IMR-90 (cell line): ENCODE data around the gene PUDP. TPM values are rescaled to one million over a fixed set of nuclear protein-coding genes. Genes with fewer than 3 reads are reported as not detected.
"Not testable (repeated sequence)": the region's sequence is repeated elsewhere in the genome, so short reads cannot be mapped to it uniquely, and the experiment has no call there.

ENCODE experiments used
- ATAC-seq: fragments of 200-7000 bp; cut with Tn5 transposase; 2 replicates; pipeline ENCODE4 v1.9.1; 2020; ENCODE audit warnings: low read depth, mild to moderate bottlenecking, moderate library complexity
- BruUV-seq: library from RNA; stranded (reverse); fragments of 400-500 nt; replicated peaks from 2 replicates; lab custom pipeline; 2021; lab: Mats Ljungman, UMichigan
- CTCF ChIA-PET: fragments of 300-600 bp; formaldehyde crosslinking; extraction: SDS; loops from one replicate; lab custom pipeline; 2021; ENCODE audit warnings: antibody characterized with exemption; lab: Yijun Ruan, JAX
- POLR2A ChIA-PET: fragments of 300-600 bp; sonication (Branson Sonifier 250); formaldehyde crosslinking; loops from one replicate; lab custom pipeline; 2022; ENCODE audit warnings: antibody characterized with exemption; ENCODE audit not compliant: unreplicated experiment; lab: Charles Lee
- DNase-seq: peaks from one replicate; pipeline ENCODE4 v3.0.0; 2013
- H2AFZ ChIP-seq: replicated peaks from 2 replicates; pipeline ENCODE3; 2013; ENCODE audit warnings: low read length, mild to moderate bottlenecking; ENCODE audit not compliant: poor library complexity
- H2AK5ac ChIP-seq: 2 replicates; pipeline ENCODE4 v1.6.1; 2013; ENCODE audit warnings: low read depth, low read length, inconsistent platforms
- H2AK9ac ChIP-seq: replicated peaks from 2 replicates; pipeline ENCODE3; 2013; ENCODE audit warnings: mild to moderate bottlenecking, low read depth, low read length, moderate library complexity; ENCODE audit not compliant: poor library complexity
- H2BK120ac ChIP-seq: 2 replicates; pipeline ENCODE4 v1.6.1; 2013; ENCODE audit warnings: low read depth, low read length, inconsistent platforms
- H2BK15ac ChIP-seq: 3 replicates; pipeline ENCODE4 v1.6.1; 2013; ENCODE audit warnings: low read depth, low read length, inconsistent platforms
- H2BK20ac ChIP-seq: 2 replicates; pipeline ENCODE4 v1.6.1; 2013; ENCODE audit warnings: low read depth, mild to moderate bottlenecking, inconsistent platforms, low read length, moderate library complexity
- H2BK5ac ChIP-seq: 2 replicates; pipeline ENCODE4 v1.6.1; 2013; ENCODE audit warnings: mild to moderate bottlenecking, low read depth, low read length, inconsistent platforms; ENCODE audit not compliant: poor library complexity, severe bottlenecking
- H3K14ac ChIP-seq: replicated peaks from 2 replicates; pipeline ENCODE4 v1.6.1; 2013; ENCODE audit warnings: low read depth, low read length, inconsistent platforms
- H3K18ac ChIP-seq: 2 replicates; pipeline ENCODE4 v1.6.1; 2013; ENCODE audit warnings: low read depth, low read length, control low read depth
- H3K23ac ChIP-seq: 2 replicates; pipeline ENCODE4 v1.6.1; 2013; ENCODE audit warnings: low read depth, low read length, inconsistent platforms
- H3K27ac ChIP-seq: 2 replicates; pipeline ENCODE4 v1.5.1; 2013; ENCODE audit warnings: mild to moderate bottlenecking, control low read depth, low read length; ENCODE audit not compliant: insufficient read depth
- H3K27me3 ChIP-seq: 2 replicates; pipeline ENCODE4 v1.6.1; 2013; ENCODE audit warnings: low read length; ENCODE audit not compliant: control insufficient read depth, insufficient read depth
- H3K36me3 ChIP-seq: 2 replicates; pipeline ENCODE4 v1.6.1; 2013; ENCODE audit warnings: low read length, mixed read lengths; ENCODE audit not compliant: control insufficient read depth, insufficient read depth
- H3K4ac ChIP-seq: 2 replicates; pipeline ENCODE4 v1.6.1; 2013; ENCODE audit warnings: low read depth, low read length, inconsistent platforms
- H3K4me1 ChIP-seq: 2 replicates; pipeline ENCODE4 v1.6.1; 2013; ENCODE audit warnings: low read length, mixed read lengths; ENCODE audit not compliant: control insufficient read depth, insufficient read depth
- H3K4me2 ChIP-seq: 2 replicates; pipeline ENCODE4 v1.6.1; 2013; ENCODE audit warnings: low read depth, mild to moderate bottlenecking, control low read depth, low read length, moderate library complexity
- H3K4me3 ChIP-seq: 2 replicates; pipeline ENCODE4 v1.5.1; 2013; ENCODE audit warnings: low read depth, mild to moderate bottlenecking, control low read depth, low read length, moderate library complexity; ENCODE audit not compliant: insufficient read depth
- H3K56ac ChIP-seq: 2 replicates; pipeline ENCODE4 v1.6.1; 2013; ENCODE audit warnings: low read length, inconsistent platforms; ENCODE audit not compliant: insufficient read depth; ENCODE audit errors: extremely low read depth
- H3K79me1 ChIP-seq, 2 experiments: 2 replicates each; pipeline ENCODE4 v1.6.1; 2013; ENCODE audit warnings: low read length in 2 of 2, inconsistent platforms in 1 of 2, low read depth in 1 of 2
- H3K9ac ChIP-seq: 2 replicates; pipeline ENCODE4 v1.6.1; 2013; ENCODE audit warnings: low read depth, low read length, control low read depth
- H3K9me1 ChIP-seq: 2 replicates; pipeline ENCODE4 v1.6.1; 2013; ENCODE audit warnings: low read length, inconsistent platforms; ENCODE audit not compliant: insufficient read depth
- H3K9me3 ChIP-seq: 2 replicates; pipeline ENCODE4 v1.6.1; 2013; ENCODE audit warnings: low read length; ENCODE audit not compliant: control insufficient read depth, insufficient read depth
- H4K20me1 ChIP-seq: 2 replicates; pipeline ENCODE4 v1.6.1; 2013; ENCODE audit warnings: low read length, inconsistent platforms; ENCODE audit not compliant: insufficient read depth
- H4K5ac ChIP-seq: 2 replicates; pipeline ENCODE4 v1.6.1; 2013; ENCODE audit warnings: mild to moderate bottlenecking, low read depth, low read length, control low read depth
- H4K8ac ChIP-seq, 2 experiments: 2 replicates each; pipeline ENCODE4 v1.6.1; 2013; ENCODE audit warnings: low read depth in 2 of 2, low read length in 2 of 2, control low read depth in 1 of 2, inconsistent platforms in 1 of 2
- H4K91ac ChIP-seq: 2 replicates; pipeline ENCODE4 v1.6.1; 2013; ENCODE audit warnings: low read depth, low read length, inconsistent platforms; ENCODE audit not compliant: insufficient read depth
- CEBPB ChIP-seq: IDR thresholded peaks from 2 replicates; pipeline ENCODE4 v1.6.1; 2012; ENCODE audit warnings: low read depth, low read length, improper control_type of control experiment
- FOS ChIP-seq: fragments of 150-350 bp; IDR thresholded peaks from 2 replicates; pipeline ENCODE4 v1.6.1; 2016; ENCODE audit warnings: low read depth, low read length
- SMC3 ChIP-seq: fragments of 150-350 bp; IDR thresholded peaks from 2 replicates; pipeline ENCODE4 v1.6.1; 2016; ENCODE audit warnings: low read depth, mild to moderate bottlenecking, antibody characterized with exemption, low read length, moderate library complexity
- WGBS, 2 experiments: methylation state at CpG; one replicate each; pipeline versions ENCODE4 v1.1.5 to v1.1.7; 2013; ENCODE audit warnings: missing lambda C conversion rate in 2 of 2; ENCODE audit not compliant: insufficient read length in 1 of 2; ENCODE audit errors: extremely low coverage in 2 of 2; 5-methylcytosine and 5-hydroxymethylcytosine counted together
- dilution Hi-C: fragments of 300-500 bp; cut with HindIII; formaldehyde crosslinking; loops from one replicate; pipeline ENCODE4 v1.14.3; 2018; ENCODE audit warnings: low sequenced_read_pairs; ENCODE audit not compliant: unreplicated experiment
- in situ Hi-C: fragments of 300-500 bp; cut with MboI; formaldehyde crosslinking; loops from 3 replicates; pipeline ENCODE4 v1.14.3; 2019; ENCODE audit warnings: low sequenced_read_pairs, inconsistent platforms, mixed read lengths
- intact Hi-C: fragments of 100-400 bp; cut with micrococcal nuclease; formaldehyde crosslinking; loops from 2 replicates; pipeline ENCODE4 v1.10.0; 2022
- polyA plus RNA-seq, 3 experiments: library from polyadenylated mRNA; depleted of rRNA; stranded (reverse); fragments of >200 nt; gene quantifications; 2 replicates each; pipeline ENCODE4 v1.2.3, GENCODE V29; 2012; ENCODE audit warnings: low replicate concordance in 1 of 3
- total RNA-seq: library from RNA; depleted of rRNA; stranded (reverse); fragments of >200 nt; gene quantifications from 2 replicates; pipeline ENCODE4 v1.2.3, GENCODE V29; 2012

The PUDP gene
- total and polyA plus RNA-seq, 2 of the 4 experiments (the other 2 are of a cell fraction), result 22.2 to 28.6 TPM

DNA sequence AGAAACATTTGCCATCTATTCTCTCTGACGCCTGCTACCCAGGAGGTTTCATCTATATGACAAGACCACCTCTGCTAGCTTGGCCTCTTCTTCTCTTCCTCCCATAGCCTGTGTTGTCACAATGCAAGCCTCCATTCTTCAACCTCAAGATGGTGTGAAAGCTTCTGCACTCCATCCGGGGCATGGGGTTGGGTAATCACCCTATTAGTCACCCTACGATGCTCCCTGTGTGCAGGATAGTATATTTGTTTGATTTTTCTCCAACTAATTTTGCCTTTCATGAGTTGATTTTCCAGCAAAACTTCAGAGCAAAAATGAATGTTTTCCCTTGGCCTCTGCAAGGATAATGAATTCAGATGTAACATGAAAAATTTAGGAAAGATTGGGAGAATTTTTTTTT is 128.4 kb downstream of the PUDP start:
- DNase-seq (no peak), ATAC-seq (peak; percentile 62)
- no peak overlapping the region for H3K18ac ChIP-seq
- no peaks in the 10 kb centered on the region for H3K4me1 ChIP-seq
- no peak overlapping the region for H2BK20ac ChIP-seq
- H2BK15ac ChIP-seq, result no peak overlapping the region
- H3K36me3 ChIP-seq, result no peaks in the 10 kb centered on the region
- H4K91ac ChIP-seq, result no peak overlapping the region
- peak; percentile 38; the same call in 1 of the 2 replicates for TF ChIP-seq CEBPB
- TF ChIP-seq SMC3, result no peak
- TF ChIP-seq FOS, result no peak
- dilution Hi-C loops (no loop called here), intact Hi-C loops (no loop called here), in situ Hi-C loops (no loop called here)
- H3K56ac ChIP-seq, result no peak overlapping the region
- no peak overlapping the region for H3K23ac ChIP-seq
- no peak overlapping the region for H2BK5ac ChIP-seq
- H3K4me2 ChIP-seq, result no peak overlapping the region
- no TSS peak for BruUV-seq
- no peak overlapping the region for H3K27ac ChIP-seq
- H3K79me1 ChIP-seq, result no peaks in the 10 kb centered on the region
- H3K4ac ChIP-seq, result no peak overlapping the region
- H2BK120ac ChIP-seq, result no peak overlapping the region
- H3K9me3 ChIP-seq, result no peaks in the 10 kb centered on the region
- ChIA-PET CTCF (no interaction called here), POLR2A (no interaction called here)
- H3K27me3 ChIP-seq, result no peaks in the 10 kb centered on the region
- no peak overlapping the region for H3K9ac ChIP-seq
- no peak overlapping the region for H2AK5ac ChIP-seq
- no CpG with 5 or more reads among the region's 3 CpGs for WGBS, 2 experiments
- H2AK9ac ChIP-seq, result no peak overlapping the region
- H2AFZ ChIP-seq, result no peak overlapping the region
- no peaks in the 10 kb centered on the region for H3K9me1 ChIP-seq
- H4K20me1 ChIP-seq, result no peaks in the 10 kb centered on the region
- H4K8ac ChIP-seq, result no peak overlapping the region
- no peak overlapping the region for H3K14ac ChIP-seq
- H3K4me3 ChIP-seq, result no peak overlapping the region
- no peak overlapping the region for H4K5ac ChIP-seq

DNA sequence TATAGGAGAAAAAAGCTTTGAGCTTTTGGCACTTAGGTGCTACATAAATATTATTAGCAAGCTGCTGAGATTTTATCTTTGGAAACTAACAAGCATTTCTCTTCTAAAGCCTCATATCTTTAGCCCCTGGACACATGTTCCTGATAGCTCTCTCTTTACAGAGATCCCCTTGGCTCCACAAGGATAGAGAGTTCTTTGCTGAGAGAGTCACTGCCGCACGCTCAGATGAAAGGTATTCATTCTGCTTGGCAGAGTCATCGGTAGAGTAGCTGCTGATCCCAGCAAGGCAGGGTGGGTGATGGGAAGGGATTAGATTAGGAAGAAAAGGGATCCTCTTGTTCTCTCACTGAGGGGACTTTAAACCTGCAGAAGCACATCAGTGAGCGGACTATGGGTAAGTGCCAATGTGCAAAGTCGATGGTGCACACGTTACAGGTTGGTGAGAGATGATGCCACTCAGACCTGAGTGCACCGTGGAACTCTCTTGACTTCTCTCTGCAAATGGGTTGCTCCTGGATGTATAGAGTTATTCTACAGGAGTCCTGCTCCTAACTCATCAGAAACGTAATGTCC is 135.6 kb downstream of the PUDP start:
- H3K4ac ChIP-seq, H2AFZ ChIP-seq, H2AK9ac ChIP-seq, H3K56ac ChIP-seq, dilution Hi-C loops, H3K18ac ChIP-seq, H3K4me1 ChIP-seq, POLR2A ChIA-PET, in situ Hi-C loops, H3K9ac ChIP-seq, H3K9me1 ChIP-seq, H3K27ac ChIP-seq, H3K4me3 ChIP-seq, H3K9me3 ChIP-seq, H2BK5ac ChIP-seq, H3K14ac ChIP-seq, H2BK20ac ChIP-seq, H3K27me3 ChIP-seq, H3K79me1 ChIP-seq, H3K36me3 ChIP-seq, H2BK120ac ChIP-seq, BruUV-seq, H4K91ac ChIP-seq, CTCF ChIA-PET, H2AK5ac ChIP-seq, H4K20me1 ChIP-seq, H3K23ac ChIP-seq, H2BK15ac ChIP-seq, intact Hi-C loops, H4K5ac ChIP-seq, H3K4me2 ChIP-seq: not testable (repeated sequence)
- 0 out of 4 replicates have a peak overlapping the region, but pooled peaks of 1 of the 2 experiments have one; percentile 25 for H4K8ac ChIP-seq
- ATAC-seq (peak; percentile 98), DNase-seq (peak; percentile 74)
- WGBS, 2 experiments, result no CpG with 5 or more reads among the region's 8 CpGs
